Uterus (tissue), 4 donors: ENCODE results near the gene GLIPR2. TPM values are rescaled to one million over a fixed set of nuclear protein-coding genes. Genes with fewer than 3 reads are reported as not detected.

Experiments
- DNase-seq, 2 donors: peaks; one replicate each; pipeline ENCODE4 v3.0.0-alpha.2; 2019 to 2020
- H3K27ac ChIP-seq, 2 donors: fragments of 200-600 bp; sonication (generic); 1 replicate in 1 of 2; 2 replicates in 1 of 2; pipeline ENCODE4 v1.5.1; 2016 to 2018
- H3K27me3 ChIP-seq, 2 donors: fragments of 200-600 bp; sonication (generic); one replicate each; pipeline ENCODE4 v1.5.1; 2018 to 2019; ENCODE audit warnings: control low read depth in 1 of 2
- H3K36me3 ChIP-seq, 2 donors: fragments of 200-600 bp; sonication (generic); one replicate each; pipeline ENCODE4 v1.5.1; 2019; ENCODE audit warnings: control low read depth in 1 of 2
- H3K4me1 ChIP-seq, 2 donors: fragments of 200-600 bp; sonication (generic); one replicate each; pipeline ENCODE4 v1.5.1; 2018 to 2019; ENCODE audit warnings: control low read depth in 1 of 2
- H3K4me3 ChIP-seq, 2 donors: fragments of 200-600 bp; sonication (generic); 1 replicate in 1 of 2; 2 replicates in 1 of 2; pipeline ENCODE4 v1.5.1; 2018 to 2019; ENCODE audit warnings: mild to moderate bottlenecking in 1 of 2
- H3K9me3 ChIP-seq, 2 donors: fragments of 200-600 bp; sonication (generic); one replicate each; pipeline ENCODE4 v1.5.1; 2019; ENCODE audit warnings: control low read depth in 1 of 2
- POLR2A ChIP-seq, 2 donors: fragments of 450-650 bp; IDR thresholded peaks; one replicate each; pipeline ENCODE4 v1.6.1; 2016; ENCODE audit warnings: antibody characterized with exemption in 2 of 2, mild to moderate bottlenecking in 1 of 2, moderate library complexity in 1 of 2
- intact Hi-C: fragments of 100-400 bp; cut with DNase I; formaldehyde crosslinking; loops from one replicate; pipeline ENCODE4 v1.15.1; 2023; ENCODE audit warnings: low total_unique reads
- total RNA-seq, 4 donors: library from RNA; depleted of rRNA in 3 of 4; stranded (reverse); fragments of >200 nt in 3 of 4; gene quantifications; one replicate each; pipeline versions ENCODE4 v1.1.0 to v1.2.4, GENCODE V29; 2014 to 2023
- TF ChIP-seq, protein P1 (sequence below), 4 experiments: fragments of 200-600 bp in 2 of 4; fragments of 450-650 bp in 2 of 4; sonication (generic) in 2 of 4; IDR thresholded peaks; one replicate each; pipeline ENCODE4 v1.5.1; 2016 to 2019; ENCODE audit warnings: antibody characterized with exemption in 4 of 4, mild to moderate bottlenecking in 2 of 4, moderate library complexity in 1 of 4
- donor health status: DM: yes; HTN: yes; CAD: no.

GLIPR2 gene
- total RNA-seq, 4 donors from 2014 or later, result 25.6 to 109 (median 60.8) TPM

DNA sequence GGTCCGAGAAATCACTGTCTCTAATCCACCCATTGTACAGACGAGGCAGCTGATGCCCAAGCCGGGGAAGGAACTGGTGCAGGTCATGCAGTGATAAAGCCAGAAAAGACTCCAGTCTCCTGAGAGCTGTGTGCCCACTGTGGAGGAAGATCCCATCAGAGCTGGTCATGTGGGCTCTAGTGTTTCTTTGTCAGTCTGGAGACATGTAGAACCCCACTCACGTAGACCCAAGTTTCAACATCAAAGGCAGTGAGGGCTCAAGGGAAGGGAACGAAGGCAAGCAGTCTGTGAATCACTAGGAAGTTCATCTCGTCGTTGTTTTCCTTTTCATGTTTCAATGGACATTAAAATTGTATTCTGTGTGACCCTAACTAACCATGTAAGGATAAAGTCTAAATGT is 14.6 kb upstream of the GLIPR2 start:
- TF ChIP-seq, protein P1, sequence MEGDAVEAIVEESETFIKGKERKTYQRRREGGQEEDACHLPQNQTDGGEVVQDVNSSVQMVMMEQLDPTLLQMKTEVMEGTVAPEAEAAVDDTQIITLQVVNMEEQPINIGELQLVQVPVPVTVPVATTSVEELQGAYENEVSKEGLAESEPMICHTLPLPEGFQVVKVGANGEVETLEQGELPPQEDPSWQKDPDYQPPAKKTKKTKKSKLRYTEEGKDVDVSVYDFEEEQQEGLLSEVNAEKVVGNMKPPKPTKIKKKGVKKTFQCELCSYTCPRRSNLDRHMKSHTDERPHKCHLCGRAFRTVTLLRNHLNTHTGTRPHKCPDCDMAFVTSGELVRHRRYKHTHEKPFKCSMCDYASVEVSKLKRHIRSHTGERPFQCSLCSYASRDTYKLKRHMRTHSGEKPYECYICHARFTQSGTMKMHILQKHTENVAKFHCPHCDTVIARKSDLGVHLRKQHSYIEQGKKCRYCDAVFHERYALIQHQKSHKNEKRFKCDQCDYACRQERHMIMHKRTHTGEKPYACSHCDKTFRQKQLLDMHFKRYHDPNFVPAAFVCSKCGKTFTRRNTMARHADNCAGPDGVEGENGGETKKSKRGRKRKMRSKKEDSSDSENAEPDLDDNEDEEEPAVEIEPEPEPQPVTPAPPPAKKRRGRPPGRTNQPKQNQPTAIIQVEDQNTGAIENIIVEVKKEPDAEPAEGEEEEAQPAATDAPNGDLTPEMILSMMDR (IDR thresholded peaks at IDR 0.05), result no peak
- no peak for TF ChIP-seq POLR2A (IDR thresholded peaks at IDR 0.05)
- Histone ChIP-seq H3K27me3 (no peaks in the 10 kb centered on the region), H3K27ac (no peak overlapping the region), H3K36me3 (no peaks in the 10 kb centered on the region), H3K9me3 (no peaks in the 10 kb centered on the region), H3K4me3 (no peak overlapping the region), H3K4me1 (no peaks in the 10 kb centered on the region)
- intact Hi-C loops, result no loop called here
- no peak for DNase-seq

DNA sequence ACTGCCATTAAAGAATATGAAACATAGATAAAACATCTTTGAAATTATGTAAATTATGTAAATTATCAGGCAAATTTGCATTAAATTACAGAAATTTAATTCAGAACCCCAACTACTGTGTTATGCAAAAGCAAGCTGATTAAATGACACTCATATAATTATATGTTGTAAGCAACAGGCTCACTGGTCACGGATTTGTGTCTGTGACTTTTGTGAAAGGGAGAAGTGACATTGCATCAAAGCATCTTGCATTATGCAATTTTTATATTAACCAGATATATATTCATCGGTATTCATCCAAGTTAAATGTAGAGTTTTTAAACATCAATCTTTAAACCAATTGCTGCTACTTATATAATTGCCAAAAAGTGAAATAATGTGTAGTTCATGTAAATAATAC is 13.0 kb upstream of the GLIPR2 start:
- Histone ChIP-seq H3K9me3 (no peaks in the 10 kb centered on the region), H3K27ac (no peak overlapping the region), H3K27me3 (no peaks in the 10 kb centered on the region), H3K4me3 (no peak overlapping the region), H3K36me3 (no peaks in the 10 kb centered on the region), H3K4me1 (no peaks in the 10 kb centered on the region)
- no peak for TF ChIP-seq POLR2A (IDR thresholded peaks at IDR 0.05)
- TF ChIP-seq, protein P1 (IDR thresholded peaks at IDR 0.05), result no peak
- intact Hi-C loops, result no loop called here
- no peak for DNase-seq

DNA sequence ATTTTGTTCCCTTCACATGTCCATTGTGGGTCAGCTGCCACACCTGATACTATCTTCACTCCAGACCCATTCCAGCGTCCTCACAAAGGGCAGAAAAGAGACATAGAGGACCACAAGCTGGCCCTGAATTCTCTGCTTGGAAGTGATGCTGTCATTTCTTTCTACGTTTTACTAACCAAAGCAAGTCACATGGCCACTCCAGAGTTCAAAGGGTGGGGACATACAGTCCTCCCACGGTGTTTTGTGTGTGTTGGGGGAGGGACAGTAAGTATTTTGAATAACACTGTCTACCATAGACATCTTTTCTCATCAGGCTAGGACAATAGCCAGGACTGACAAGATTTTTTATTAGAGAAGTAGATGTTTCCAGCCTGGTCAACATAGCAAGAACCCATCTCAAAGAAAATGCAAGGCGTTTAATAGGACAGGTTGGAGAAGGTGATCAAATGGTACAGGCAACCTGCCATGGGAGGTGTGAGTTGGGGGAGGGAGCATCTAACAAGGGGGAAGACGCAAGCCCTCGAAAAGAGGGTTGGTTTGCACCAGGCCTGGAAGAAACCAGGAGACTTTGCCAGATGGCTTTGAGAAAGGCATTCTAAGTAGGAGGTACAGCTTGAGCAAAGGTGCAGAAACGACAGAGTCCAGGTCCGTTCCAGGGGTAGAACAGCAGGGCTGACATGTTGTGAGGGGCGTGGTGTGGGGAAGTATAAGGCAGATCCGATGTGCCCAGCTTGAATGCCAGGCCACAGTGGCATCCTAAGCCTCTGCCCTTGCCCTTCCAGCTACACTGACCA is 11.3 kb upstream of the GLIPR2 start:
- DNase-seq, result no peak
- no peaks in the 10 kb centered on the region for H3K4me1 ChIP-seq
- H3K9me3 ChIP-seq, result no peaks in the 10 kb centered on the region
- TF ChIP-seq, protein P1 (IDR thresholded peaks at IDR 0.05), result no peak
- no peak for TF ChIP-seq POLR2A (IDR thresholded peaks at IDR 0.05)
- no peak overlapping the region for H3K4me3 ChIP-seq
- H3K27ac ChIP-seq, result no peak overlapping the region
- H3K27me3 ChIP-seq, result no peaks in the 10 kb centered on the region
- H3K36me3 ChIP-seq, result no peaks in the 10 kb centered on the region
- intact Hi-C loops, result no loop called here

DNA sequence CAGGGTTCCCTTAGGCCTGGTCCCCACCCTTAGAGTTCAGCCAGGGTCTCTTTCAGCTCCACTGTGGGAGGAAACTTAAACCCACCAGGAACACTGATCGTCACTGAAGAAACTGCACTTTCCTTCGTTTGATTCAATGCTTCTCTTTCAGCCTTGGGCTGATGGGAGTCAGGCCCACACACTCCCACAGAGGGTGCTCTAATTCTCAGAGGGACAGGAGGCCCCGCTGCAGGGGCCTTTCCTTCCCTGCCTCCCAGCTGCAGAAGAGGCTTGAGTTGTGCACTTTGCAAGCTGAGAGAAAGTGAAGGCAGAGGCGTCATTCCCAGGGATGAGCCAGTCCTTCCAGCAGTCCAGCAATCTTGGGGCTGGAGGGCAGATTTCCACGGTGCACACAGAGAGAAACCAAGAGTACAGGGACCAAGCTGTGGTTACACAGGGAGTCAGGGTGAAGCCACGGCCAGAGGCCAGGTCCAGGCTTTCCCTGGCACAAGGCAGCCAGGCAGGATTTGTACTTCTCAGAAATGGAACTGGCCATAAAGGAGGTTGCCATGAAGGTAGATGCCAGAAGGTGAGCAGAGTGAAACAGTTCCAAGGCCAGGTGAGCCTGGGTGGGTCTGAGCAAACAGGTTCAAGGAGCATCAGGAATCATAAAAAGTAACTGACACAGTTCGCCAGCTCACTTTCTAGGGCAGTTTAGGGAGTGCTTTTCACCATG is 10.4 kb upstream of the GLIPR2 start:
- no peaks in the 10 kb centered on the region for H3K4me1 ChIP-seq
- DNase-seq, result no peak
- no peak for TF ChIP-seq POLR2A (IDR thresholded peaks at IDR 0.05)
- TF ChIP-seq, protein P1 (IDR thresholded peaks at IDR 0.05), result no peak
- intact Hi-C loops, result no loop called here
- H3K27me3 ChIP-seq, result no peaks in the 10 kb centered on the region
- no peaks in the 10 kb centered on the region for H3K9me3 ChIP-seq
- H3K4me3 ChIP-seq, result no peak overlapping the region
- no peak overlapping the region for H3K27ac ChIP-seq
- no peaks in the 10 kb centered on the region for H3K36me3 ChIP-seq

DNA sequence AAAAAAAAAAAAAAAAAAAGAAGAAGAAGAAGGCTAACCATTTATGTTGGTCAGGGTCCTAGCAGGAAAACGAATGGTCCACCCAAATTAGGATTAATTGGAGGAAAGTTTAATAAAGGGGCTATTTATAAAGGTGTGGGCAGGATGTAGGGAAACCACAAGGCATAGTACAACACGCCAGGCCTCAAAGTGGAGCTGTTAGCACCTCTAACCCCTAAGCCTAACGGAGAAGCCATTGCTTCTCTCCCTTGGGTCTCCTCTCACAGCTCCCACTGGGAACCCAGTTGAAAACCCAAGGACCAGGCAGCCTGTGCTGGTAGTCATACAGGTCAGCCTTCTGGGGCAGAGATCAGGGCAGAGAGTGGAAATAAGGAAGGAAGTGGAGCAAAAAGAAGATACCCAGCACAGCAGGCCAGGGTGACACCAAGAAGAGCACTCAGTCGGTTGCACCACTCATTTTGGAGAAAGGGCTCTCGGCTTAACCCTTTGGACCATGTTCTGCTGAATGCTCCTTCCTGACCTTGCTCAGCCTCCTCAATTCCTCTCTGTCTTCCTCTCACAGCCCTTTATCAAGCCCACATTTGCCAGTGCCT is 8.8 kb upstream of the GLIPR2 start:
- H3K9me3 ChIP-seq, result no peaks in the 10 kb centered on the region
- H3K27me3 ChIP-seq, result no peaks in the 10 kb centered on the region
- no peak for TF ChIP-seq POLR2A (IDR thresholded peaks at IDR 0.05)
- TF ChIP-seq, protein P1 (IDR thresholded peaks at IDR 0.05), result no peak
- DNase-seq, result no peak
- H3K27ac ChIP-seq, result no peak overlapping the region
- intact Hi-C loops, result no loop called here
- H3K36me3 ChIP-seq, result no peaks in the 10 kb centered on the region
- H3K4me3 ChIP-seq, result no peak overlapping the region
- no peaks in the 10 kb centered on the region for H3K4me1 ChIP-seq
